Vagina (tissue), 2 donors: ENCODE measurements around the gene TVP23B.
"Not testable (repeated sequence)": the region's sequence is repeated elsewhere in the genome, so short reads cannot be mapped to it uniquely, and the experiment has no call there.

Source experiments
- POLR2A ChIP-seq, 2 donors: fragments of 450-650 bp; IDR thresholded peaks; one replicate each; pipeline ENCODE4 v1.6.1; 2017; ENCODE audit warnings: antibody characterized with exemption in 2 of 2, mild to moderate bottlenecking in 2 of 2, moderate library complexity in 2 of 2
- POLR2AphosphoS5 ChIP-seq, 2 donors: sonication (generic); formaldehyde crosslinking; IDR thresholded peaks; one replicate each; pipeline ENCODE4 v1.9.0; 2017; ENCODE audit warnings: antibody characterized with exemption in 2 of 2, mild to moderate bottlenecking in 2 of 2, low read depth in 1 of 2; ENCODE audit not compliant: insufficient read depth in 1 of 2
- TF ChIP-seq, protein P1 (sequence below), 3 experiments: fragments of 450-650 bp in 2 of 3; fragments of 200-600 bp in 1 of 3; sonication (generic) in 1 of 3; IDR thresholded peaks; one replicate each; pipeline ENCODE4 v1.5.1; 2017 to 2019; ENCODE audit warnings: antibody characterized with exemption in 3 of 3, mild to moderate bottlenecking in 2 of 3, moderate library complexity in 2 of 3

DNA sequence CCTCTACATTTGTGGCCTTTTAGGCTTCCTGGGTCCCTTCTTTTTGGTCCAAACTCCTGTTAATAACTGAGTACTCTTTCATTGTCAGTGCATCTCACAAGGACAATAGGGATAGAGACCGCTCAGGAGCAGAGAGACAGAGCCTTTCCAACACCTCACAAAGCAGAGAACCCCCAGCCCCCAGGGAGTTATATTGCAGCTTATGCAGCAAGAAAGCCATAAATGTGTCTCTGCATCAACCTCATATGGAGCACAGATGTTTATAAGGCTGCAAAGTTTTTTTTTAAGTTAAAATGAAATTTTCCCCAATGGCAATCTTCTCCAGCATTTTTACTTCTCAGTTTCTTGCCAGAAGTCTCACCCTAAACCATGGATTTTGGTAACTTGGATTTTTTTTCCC is 30.7 kb upstream of the TVP23B start:
- TF ChIP-seq, protein P1, sequence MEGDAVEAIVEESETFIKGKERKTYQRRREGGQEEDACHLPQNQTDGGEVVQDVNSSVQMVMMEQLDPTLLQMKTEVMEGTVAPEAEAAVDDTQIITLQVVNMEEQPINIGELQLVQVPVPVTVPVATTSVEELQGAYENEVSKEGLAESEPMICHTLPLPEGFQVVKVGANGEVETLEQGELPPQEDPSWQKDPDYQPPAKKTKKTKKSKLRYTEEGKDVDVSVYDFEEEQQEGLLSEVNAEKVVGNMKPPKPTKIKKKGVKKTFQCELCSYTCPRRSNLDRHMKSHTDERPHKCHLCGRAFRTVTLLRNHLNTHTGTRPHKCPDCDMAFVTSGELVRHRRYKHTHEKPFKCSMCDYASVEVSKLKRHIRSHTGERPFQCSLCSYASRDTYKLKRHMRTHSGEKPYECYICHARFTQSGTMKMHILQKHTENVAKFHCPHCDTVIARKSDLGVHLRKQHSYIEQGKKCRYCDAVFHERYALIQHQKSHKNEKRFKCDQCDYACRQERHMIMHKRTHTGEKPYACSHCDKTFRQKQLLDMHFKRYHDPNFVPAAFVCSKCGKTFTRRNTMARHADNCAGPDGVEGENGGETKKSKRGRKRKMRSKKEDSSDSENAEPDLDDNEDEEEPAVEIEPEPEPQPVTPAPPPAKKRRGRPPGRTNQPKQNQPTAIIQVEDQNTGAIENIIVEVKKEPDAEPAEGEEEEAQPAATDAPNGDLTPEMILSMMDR (IDR thresholded peaks at IDR 0.05) = not testable (repeated sequence)
- not testable (repeated sequence) for TF ChIP-seq POLR2AphosphoS5 (IDR thresholded peaks at IDR 0.05; ENCODE audit: insufficient read depth in 1 of 2, low read depth in 1 of 2); POLR2A (IDR thresholded peaks at IDR 0.05)
